IPS-18c (cell line): Measurements from ENCODE around the gene WDR64.
"Not testable (repeated sequence)": the region's sequence is repeated elsewhere in the genome, so short reads cannot be mapped to it uniquely, and the experiment has no call there.

Source experiments
- H3K4me3 ChIP-seq: 2 replicates; pipeline ENCODE4 v1.7.0; 2013; ENCODE audit warnings: low read depth, mild to moderate bottlenecking, low read length, moderate library complexity; ENCODE audit not compliant: insufficient read depth
- H3K9me3 ChIP-seq: one replicate; pipeline ENCODE4 v1.6.1; 2013; ENCODE audit warnings: mild to moderate bottlenecking, low read length, moderate library complexity; ENCODE audit not compliant: control insufficient read depth, insufficient read depth

WDR64 gene

DNA sequence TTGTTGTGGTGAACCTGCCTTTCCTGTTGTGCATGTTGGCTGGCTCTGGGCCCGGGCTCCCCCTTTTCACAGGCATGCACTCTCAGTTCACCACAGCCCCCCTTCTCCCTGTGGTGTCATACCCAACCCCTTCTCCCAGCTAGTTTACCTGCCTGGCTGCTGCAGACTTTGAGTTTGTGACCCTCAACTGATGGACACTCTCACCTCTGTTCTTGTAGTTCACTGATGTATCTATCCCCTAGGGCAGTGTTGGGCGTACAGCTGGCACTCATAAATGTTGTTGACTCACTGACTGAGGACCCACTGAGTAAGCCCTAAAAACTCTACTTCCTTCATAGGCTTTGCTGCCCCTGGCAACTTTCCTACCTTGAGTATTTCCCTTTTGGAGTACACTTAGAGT lies 54.9 kb downstream of the WDR64 start:
- H3K4me3 ChIP-seq = no peak overlapping the region

GRCh38 chr1:241707442-241707841 lies 55.4 kb downstream of the WDR64 start:
- H3K4me3 ChIP-seq = no peak overlapping the region
- no peaks in the 10 kb centered on the region for H3K9me3 ChIP-seq

More for the DNA sequence above, 54.9 kb downstream of the WDR64 start:
- no peaks in the 10 kb centered on the region for H3K9me3 ChIP-seq

DNA sequence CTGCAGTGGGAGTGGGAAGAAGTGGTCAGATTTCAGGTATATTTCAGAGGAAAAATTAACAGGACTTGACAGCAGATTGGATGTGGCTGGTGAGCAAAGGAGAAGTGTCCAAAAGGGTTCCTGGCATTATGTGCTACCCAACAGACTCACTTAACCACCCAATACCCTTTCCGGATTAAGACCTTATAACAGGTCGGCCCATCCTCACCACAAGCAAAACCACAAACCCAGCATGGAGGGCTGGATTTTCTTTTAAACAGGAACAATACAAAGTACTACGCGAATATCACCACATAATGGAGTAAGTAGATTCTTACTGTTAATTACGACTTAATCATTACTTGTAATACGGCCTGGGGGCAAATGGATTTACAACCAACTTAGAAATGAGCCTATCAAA lies 59.2 kb downstream of the WDR64 start:
- Histone ChIP-seq H3K4me3 (no peak overlapping the region), H3K9me3 (no peaks in the 10 kb centered on the region)

GRCh38 chr1:241713316-241713715 lies 61.2 kb downstream of the WDR64 start:
- H3K9me3 ChIP-seq = no peaks in the 10 kb centered on the region

GRCh38 chr1:241714321-241715218 lies 62.5 kb downstream of the WDR64 start:
- no peaks in the 10 kb centered on the region for H3K9me3 ChIP-seq
- H3K4me3 ChIP-seq = no peak overlapping the region

More at GRCh38 chr1:241713316-241713715, 61.2 kb downstream of the WDR64 start:
- H3K4me3 ChIP-seq = no peak overlapping the region

GRCh38 chr1:241715435-241715834 lies 63.4 kb downstream of the WDR64 start:
- no peaks in the 10 kb centered on the region for H3K9me3 ChIP-seq
- H3K4me3 ChIP-seq = no peak overlapping the region

DNA sequence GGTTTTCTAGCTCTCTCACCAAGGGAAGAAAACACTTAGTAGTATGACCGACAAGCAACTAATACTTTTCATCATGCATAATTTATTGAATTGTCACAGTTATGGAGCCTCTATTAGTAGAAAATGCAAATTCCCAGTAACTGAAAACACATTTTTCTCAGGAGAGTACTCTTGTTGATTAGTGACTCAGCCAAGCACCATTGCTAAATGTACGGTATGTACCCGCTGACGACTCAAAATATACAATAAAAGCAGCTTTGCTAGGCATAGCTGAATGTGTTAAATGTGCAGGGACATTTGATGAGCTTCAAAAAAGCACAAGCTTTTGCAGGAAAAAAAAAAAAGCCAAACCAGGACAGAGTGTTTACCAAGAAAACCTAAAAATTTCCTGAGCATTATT lies 63.9 kb downstream of the WDR64 start:
- H3K9me3 ChIP-seq = no peaks in the 10 kb centered on the region
- H3K4me3 ChIP-seq = no peak overlapping the region

DNA sequence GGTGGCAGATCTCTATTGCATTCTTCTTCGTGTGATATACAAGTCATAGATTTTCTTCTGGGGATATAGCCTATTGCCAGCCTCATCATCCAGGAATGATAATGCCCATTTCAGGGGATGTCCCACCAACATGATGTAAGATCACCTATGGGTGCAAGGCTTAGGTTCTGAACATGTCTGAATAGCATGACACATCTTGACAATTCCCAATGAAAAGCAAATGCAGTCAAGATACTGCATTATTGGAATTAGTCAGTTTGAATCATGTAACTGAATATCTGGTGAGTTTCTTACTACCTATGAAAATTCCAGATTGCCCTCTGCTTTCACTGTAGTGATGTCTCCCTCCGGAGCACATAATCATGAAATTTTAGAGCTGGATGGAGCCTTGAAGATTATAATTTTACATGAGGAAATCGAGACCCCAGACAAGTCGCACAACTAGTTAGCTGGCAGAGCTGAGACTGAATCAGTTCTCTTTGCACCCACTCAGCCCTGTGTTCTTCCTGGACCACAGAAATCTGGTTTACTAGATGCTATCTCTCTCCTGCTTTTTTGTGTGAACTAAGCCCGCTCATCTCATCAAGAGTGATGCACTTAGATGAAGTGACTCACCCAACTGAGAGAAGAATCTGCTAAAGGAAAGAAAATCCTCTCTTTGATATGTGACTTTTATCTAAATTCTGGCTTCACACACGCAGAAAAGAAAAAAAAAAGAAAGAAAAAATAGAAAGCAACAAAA lies 65.0 kb downstream of the WDR64 start:
- H3K4me3 ChIP-seq = no peak overlapping the region

DNA sequence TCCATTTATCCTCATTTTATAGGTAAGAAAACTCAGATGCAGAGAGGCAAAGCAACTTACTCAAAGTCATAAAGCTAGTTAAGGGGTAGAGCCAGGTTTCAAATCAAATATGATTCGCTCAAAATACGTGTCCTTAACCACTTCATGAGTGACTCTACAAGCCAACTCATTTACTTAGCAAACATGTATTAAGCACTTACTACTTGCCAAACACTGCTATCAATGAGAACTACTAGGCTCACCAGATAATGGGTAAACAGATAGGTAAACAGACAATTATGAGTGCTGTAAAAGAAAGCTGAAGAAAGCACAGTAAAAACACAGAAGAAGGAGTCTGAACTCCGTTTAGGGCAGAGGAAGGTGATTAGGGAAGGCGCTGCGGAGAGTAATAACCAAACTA lies 65.9 kb downstream of the WDR64 start:
- no peak overlapping the region for H3K4me3 ChIP-seq
- no peaks in the 10 kb centered on the region for H3K9me3 ChIP-seq

More for the DNA sequence above, 65.0 kb downstream of the WDR64 start:
- no peaks in the 10 kb centered on the region for H3K9me3 ChIP-seq

DNA sequence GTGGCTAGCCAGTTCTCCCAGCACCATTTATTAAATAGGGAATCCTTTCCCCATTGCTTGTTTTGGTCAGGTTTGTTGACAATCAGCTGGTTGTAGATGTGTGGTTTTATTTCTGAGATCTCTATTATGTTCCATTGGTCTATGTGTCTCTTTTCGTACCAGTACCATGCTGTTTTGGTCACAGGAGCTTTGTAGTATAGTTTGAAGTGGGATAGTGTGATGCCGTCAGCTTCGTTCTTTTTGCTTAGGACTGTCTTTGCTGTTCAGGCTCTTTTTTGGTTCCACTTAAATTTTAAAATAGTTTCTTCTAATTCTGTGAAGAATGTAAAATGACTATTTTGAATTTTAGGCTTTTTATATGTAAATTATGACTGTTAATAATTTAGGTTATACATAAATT lies 68.9 kb downstream of the WDR64 start:
- Histone ChIP-seq H3K4me3 (no peak overlapping the region), H3K9me3 (no peaks in the 10 kb centered on the region)

DNA sequence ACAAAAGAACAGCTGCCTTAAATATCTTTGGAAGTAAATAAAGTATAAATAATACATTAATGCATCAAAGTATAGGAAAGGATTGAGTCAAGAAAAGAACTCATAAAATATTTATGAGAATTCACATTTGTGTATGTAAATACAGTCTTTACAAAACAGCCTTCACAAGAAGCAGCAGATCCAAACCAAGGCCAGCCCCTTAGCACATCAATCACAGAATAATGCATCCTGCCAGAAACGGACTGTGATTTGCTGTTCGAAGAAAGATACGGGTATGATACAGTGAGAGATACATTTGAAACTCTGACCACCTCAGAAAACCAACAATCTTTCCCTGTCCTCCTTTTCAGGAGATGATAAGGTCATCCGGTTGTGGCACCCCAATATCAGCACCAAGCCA lies 70.9 kb downstream of the WDR64 start:
- H3K9me3 ChIP-seq = no peaks in the 10 kb centered on the region
- no peak overlapping the region for H3K4me3 ChIP-seq

GRCh38 chr1:241724741-241725356 lies 72.8 kb downstream of the WDR64 start:
- no peaks in the 10 kb centered on the region for H3K9me3 ChIP-seq
- H3K4me3 ChIP-seq = no peak overlapping the region

DNA sequence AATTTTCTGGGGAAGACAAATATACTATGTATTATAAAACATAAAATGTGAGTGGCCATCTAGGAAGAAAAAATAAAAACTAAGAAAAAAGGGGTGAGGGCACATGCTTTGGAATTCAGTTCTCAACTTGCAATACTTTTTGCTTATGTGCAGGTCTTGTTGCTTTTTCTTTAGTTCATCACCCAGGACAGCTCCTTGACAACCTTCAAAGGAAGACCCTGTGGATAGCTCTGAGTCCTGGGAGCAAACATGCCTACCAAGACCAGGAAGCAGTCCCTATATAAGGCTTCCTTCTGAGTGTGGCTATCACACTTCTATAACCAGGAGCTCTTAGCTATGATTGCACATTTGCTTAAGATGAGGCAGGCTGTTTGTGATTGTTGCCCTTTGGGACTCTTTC lies 78.0 kb downstream of the WDR64 start:
- Histone ChIP-seq H3K4me3 (no peak overlapping the region), H3K9me3 (no peaks in the 10 kb centered on the region)

DNA sequence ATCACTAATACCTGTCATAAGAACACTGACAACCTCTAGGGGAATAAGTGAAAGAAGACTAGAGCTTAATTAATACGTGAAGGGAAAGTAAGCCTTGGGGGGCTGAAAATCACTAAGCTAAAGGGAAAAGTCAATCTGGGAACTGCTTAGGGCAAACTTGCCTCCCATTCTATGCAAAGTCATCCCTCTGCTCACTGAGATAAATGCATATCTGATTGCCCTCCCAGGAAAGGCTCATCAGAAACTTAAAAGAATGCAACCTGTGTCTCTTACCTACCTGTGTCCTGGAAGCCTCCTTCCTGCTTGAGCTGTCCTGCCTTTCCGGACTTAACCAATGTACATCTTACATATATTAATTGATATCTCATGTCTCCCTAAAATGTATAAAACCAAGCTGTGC lies 81.8 kb downstream of the WDR64 start:
- no peaks in the 10 kb centered on the region for H3K9me3 ChIP-seq
- H3K4me3 ChIP-seq = no peak overlapping the region

DNA sequence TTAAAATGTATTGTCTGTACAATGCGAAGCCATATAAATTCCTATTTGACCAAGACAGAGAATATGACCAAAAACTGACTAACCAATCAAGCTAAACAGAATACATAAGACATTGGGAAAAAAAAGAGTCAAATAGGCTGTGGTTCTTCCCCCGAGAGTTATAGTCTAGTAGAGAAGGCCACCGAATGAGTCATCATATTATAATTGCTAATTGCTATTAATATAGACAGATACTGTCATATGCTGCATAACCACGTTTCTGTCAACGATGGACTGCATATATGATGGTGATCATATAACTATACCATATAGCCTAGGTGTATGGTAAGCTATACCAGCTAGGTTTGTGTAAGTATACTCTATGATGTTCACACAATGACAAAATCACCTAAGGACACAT lies 82.5 kb downstream of the WDR64 start:
- no peaks in the 10 kb centered on the region for H3K9me3 ChIP-seq
- no peak overlapping the region for H3K4me3 ChIP-seq

DNA sequence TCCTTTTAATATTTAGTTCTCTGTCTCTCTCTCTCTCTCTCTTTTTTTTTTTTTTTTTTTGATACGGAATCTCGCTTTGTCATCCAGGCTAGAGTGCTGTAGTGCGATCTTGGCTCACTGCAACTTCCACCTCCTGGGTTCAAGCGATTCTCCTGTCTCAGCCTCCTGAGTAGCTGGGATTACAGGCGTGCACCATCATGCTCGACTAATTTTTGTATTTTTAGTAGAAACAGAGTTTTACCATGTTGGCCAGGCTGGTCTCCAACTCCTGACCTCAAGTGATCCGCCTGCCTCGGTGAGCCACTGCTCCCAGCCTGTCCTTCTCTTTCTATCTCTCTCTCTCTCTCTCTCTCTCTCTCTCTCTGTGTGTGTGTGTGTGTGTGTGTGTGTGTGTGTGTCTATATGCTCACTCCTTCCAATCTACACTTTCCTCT lies 83.4 kb downstream of the WDR64 start:
- H3K9me3 ChIP-seq, H3K4me3 ChIP-seq: not testable (repeated sequence)

DNA sequence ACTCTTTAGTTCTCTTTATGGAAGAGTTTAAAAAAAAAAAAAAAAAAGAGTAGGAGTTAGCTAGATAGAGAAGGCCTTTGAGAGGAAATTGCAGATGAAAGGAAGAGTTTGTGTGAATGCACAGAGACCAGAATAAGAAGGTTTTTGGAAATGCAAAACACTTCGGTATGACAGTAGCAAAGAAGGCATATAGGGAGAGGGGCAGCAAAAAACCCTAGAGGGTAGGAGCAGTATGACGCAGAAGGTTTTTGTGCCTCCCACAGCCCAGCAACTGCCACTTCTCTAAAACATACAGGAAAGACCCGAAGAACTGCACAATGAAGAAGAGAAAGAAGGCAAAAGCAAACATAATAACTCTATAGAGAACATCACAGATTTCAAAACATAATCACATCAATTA lies 84.3 kb downstream of the WDR64 start:
- no peak overlapping the region for H3K4me3 ChIP-seq

More for the DNA sequence above, 84.3 kb downstream of the WDR64 start:
- H3K9me3 ChIP-seq = no peaks in the 10 kb centered on the region
